NB4 (cell line): ENCODE data around the gene PKM.

Experiments used
- CTCF ChIP-seq: IDR thresholded peaks from one replicate; pipeline ENCODE4 v1.5.1; 2012; ENCODE audit warnings: low read depth, low read length
- MAX ChIP-seq: IDR thresholded peaks from 2 replicates; pipeline ENCODE4 v1.6.1; 2011; ENCODE audit warnings: low read depth, low read length
- MYC ChIP-seq: IDR thresholded peaks from 2 replicates; pipeline ENCODE4 v1.6.1; 2011; ENCODE audit warnings: low read depth, low read length
- POLR2A ChIP-seq: IDR thresholded peaks from 2 replicates; pipeline ENCODE4 v1.6.1; 2011; ENCODE audit warnings: mild to moderate bottlenecking; ENCODE audit not compliant: insufficient read length; ENCODE audit errors: extremely low read depth

DNA sequence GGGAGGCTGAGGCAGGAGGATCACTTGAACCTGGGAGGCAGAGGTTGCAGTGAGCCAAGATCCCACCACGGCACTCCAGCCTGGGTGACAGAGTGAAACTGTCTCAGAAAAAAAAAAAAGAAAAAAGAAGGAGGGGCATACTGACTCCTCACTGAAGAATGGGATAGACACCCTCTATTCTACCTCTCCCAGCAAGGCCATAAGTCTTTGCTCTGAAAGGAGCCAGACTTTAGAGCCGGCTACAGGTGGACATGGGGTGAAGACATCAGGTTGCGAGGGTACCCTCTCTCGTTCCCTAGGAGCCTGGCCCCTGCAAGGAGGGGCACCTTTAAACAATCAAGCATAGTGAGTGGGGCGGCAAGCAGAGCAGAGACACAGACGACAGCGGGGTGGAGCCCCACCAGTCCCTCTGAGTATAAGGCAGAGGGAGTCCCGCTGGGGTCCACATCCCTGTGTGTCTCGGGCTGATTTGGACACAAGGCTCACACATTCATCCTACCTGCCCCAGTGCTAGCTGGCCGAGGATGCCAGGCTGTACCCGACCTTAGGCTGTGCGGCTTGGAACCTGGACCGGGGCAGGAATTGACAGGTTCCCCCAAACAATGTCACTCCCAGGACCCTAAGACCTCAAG is 34.5 kb downstream of the PKM start:
- TF ChIP-seq CTCF: no peak
- no peak for TF ChIP-seq POLR2A
- no peak for TF ChIP-seq MYC
- no peak for TF ChIP-seq MAX
